ENCODE data around the gene HS3ST4. TPM values are rescaled to one million over a fixed set of nuclear protein-coding genes. Genes with fewer than 3 reads are reported as not detected.

HS3ST4 gene
- total and polyA plus RNA-seq, 2 of the 4 experiments (the other 2 are of a cell fraction), result not detected

DNA sequence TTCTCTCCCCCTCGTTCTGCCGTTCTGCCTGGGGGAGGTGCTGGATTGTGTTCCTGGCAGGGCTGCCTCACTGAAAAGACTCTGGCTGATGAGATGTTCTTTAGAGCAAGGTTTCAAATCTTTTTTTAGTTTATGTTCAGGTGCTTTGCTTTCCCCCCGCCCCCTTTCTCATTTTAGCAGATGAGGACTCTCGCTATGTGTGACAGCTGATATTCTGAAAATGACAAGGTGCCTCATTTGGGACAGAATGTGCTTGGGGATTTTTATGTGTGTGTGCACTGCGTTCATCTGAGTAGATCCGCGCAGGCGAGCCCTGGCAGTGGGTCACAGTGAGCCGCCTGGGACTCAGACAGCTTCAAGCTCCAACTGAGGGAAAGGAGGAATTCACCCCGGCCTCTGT is 205.9 kb downstream of the HS3ST4 start:
- TF ChIP-seq BHLHE40 (IDR thresholded peaks at IDR 0.05; ENCODE audit: low read depth, low read length) (no peak), CEBPB (IDR thresholded peaks at IDR 0.05; ENCODE audit: low read depth, low read length) (no peak)
- POLR2A ChIA-PET (ENCODE audit: unreplicated experiment), result no interaction called here
- Histone ChIP-seq H3K9me1 (ENCODE audit: insufficient read depth, low read length) (no peaks in the 10 kb centered on the region), H2AK9ac (replicated peaks; ENCODE audit: low read depth, low read length, poor library complexity) (no peak overlapping the region), H2BK20ac (ENCODE audit: low read depth, low read length) (no peak overlapping the region), H2AK5ac (ENCODE audit: low read depth, low read length) (no peak overlapping the region), H3K27me3 (ENCODE audit: control insufficient read depth, insufficient read depth, low read length) (no peaks in the 10 kb centered on the region), H3K9me3 (ENCODE audit: control insufficient read depth, insufficient read depth, low read length) (peaks cover 6% of the 10 kb centered on the region; the same call in 1 of the 2 replicates), H4K91ac (ENCODE audit: insufficient read depth, low read depth, low read length) (no peak overlapping the region), H3K18ac (ENCODE audit: low read depth, low read length) (no peak overlapping the region), H3K36me3 (ENCODE audit: control insufficient read depth, insufficient read depth, low read length) (no peaks in the 10 kb centered on the region), H4K20me1 (ENCODE audit: insufficient read depth, low read length) (no peaks in the 10 kb centered on the region), H4K5ac (ENCODE audit: low read depth, low read length) (no peak overlapping the region), H2BK15ac (ENCODE audit: low read depth, low read length) (no peak overlapping the region), H2BK5ac (ENCODE audit: low read depth, low read length, poor library complexity, severe bottlenecking) (no peak overlapping the region), H2BK120ac (ENCODE audit: low read depth, low read length) (no peak overlapping the region), H4K8ac (ENCODE audit: low read depth in 2 of 2, low read length in 2 of 2) (no peak overlapping the region), H3K23ac (ENCODE audit: low read depth, low read length) (no peak overlapping the region), H3K56ac (ENCODE audit: extremely low read depth, insufficient read depth, low read length) (no peak overlapping the region), H3K4ac (ENCODE audit: low read depth, low read length) (no peak overlapping the region), H3K9ac (ENCODE audit: low read depth, low read length) (no peak overlapping the region), H3K4me2 (ENCODE audit: low read depth, low read length) (no peak overlapping the region), H3K27ac (ENCODE audit: insufficient read depth, low read length) (no peak overlapping the region), H2AFZ (replicated peaks; ENCODE audit: low read length, poor library complexity) (no peak overlapping the region), H3K4me3 (ENCODE audit: insufficient read depth, low read depth, low read length) (no peak overlapping the region), H3K14ac (replicated peaks; ENCODE audit: low read depth, low read length) (no peak overlapping the region), H3K4me1 (ENCODE audit: control insufficient read depth, insufficient read depth, low read length) (no peaks in the 10 kb centered on the region), H3K79me1 (ENCODE audit: low read depth in 1 of 2, low read length in 2 of 2) (no peaks in the 10 kb centered on the region)
- no peak for ATAC-seq (ENCODE audit: low read depth)
- intact Hi-C loops (cut with micrococcal nuclease), result no loop called here
- CTCF ChIA-PET, result interaction anchor here (1.1 kb wide), 1 partner anchor 13 kb away, joined by 3 read pairs; no protein-coding TSS in a partner anchor
- dilution Hi-C loops (cut with HindIII; ENCODE audit: low sequenced_read_pairs, unreplicated experiment), result no loop called here
- DNase-seq, result no peak
- no CpG with 5 or more reads among the region's 10 CpGs for WGBS, 2 experiments (ENCODE audit: extremely low coverage in 2 of 2, insufficient read length in 1 of 2)
- in situ Hi-C loops (cut with MboI; ENCODE audit: low sequenced_read_pairs), result no loop called here
- no TSS peak for BruUV-seq (replicated peaks)

All from IMR-90 (cell line).